HepG2 (cell line): ENCODE results near the gene ATXN2. TPM values are rescaled to one million over a fixed set of nuclear protein-coding genes. Genes with fewer than 3 reads are reported as not detected.

Experiments
- ATAC-seq: fragments of 200-7000 bp; cut with Tn5 transposase; 3 replicates; pipeline ENCODE4 v1.9.1; 2020; ENCODE audit warnings: mild to moderate bottlenecking, moderate library complexity
- BruUV-seq: library from RNA; stranded (reverse); fragments of 400-500 nt; replicated peaks from 2 replicates; lab custom pipeline; 2021; lab: Mats Ljungman, UMichigan
- CTCF ChIA-PET: fragments of 300-600 bp; formaldehyde crosslinking; extraction: SDS; loops from one replicate; lab custom pipeline; 2021; ENCODE audit warnings: low total read pairs, inconsistent platforms, low intra/inter-chr PET ratio; lab: Yijun Ruan, JAX
- POLR2A ChIA-PET: fragments of 350-600 bp; sonication (Branson Sonifier 250); formaldehyde crosslinking; loops from one replicate; lab custom pipeline; 2020; ENCODE audit warnings: antibody characterized with exemption, inconsistent platforms; lab: Yijun Ruan, JAX
- DNase-seq: peaks from one replicate; pipeline ENCODE4 v3.0.0-alpha.2; 2015; ENCODE audit warnings: low spot score
- FAIRE-seq: peaks from 3 replicates; lab custom pipeline; 2011; peaks lifted over from hg19 to GRCh38; lab: Jason Lieb, UNC
- H2AFZ ChIP-seq: one replicate; pipeline ENCODE4 v1.6.1; 2011; ENCODE audit warnings: low read length, inconsistent platforms
- H3K27ac ChIP-seq: fragments of 300-600 bp; 3 replicates; pipeline ENCODE4 v1.8.0; 2011; ENCODE audit warnings: mixed run types, mild to moderate bottlenecking, mixed read lengths, low read length, inconsistent platforms; ENCODE audit not compliant: insufficient read depth; ENCODE audit errors: extremely low read length
- H3K27me3 ChIP-seq, 2 experiments: fragments of 200-600 bp in 1 of 2; 2 replicates in 1 of 2; 3 replicates in 1 of 2; pipeline versions ENCODE4 v1.6.0 to v1.8.0; 2011; ENCODE audit warnings: low read length in 2 of 2, mild to moderate bottlenecking in 2 of 2, moderate library complexity in 2 of 2, inconsistent platforms in 1 of 2; ENCODE audit not compliant: insufficient read depth in 2 of 2, control insufficient read depth in 1 of 2
- H3K36me3 ChIP-seq, 2 experiments: fragments of 200-600 bp in 1 of 2; replicated peaks in 1 of 2; 2 replicates in 1 of 2; 3 replicates in 1 of 2; pipeline versions ENCODE4 v1.5.1 to v1.8.0; 2011; ENCODE audit warnings: low read length in 2 of 2, inconsistent platforms in 1 of 2; ENCODE audit not compliant: insufficient read depth in 2 of 2, control insufficient read depth in 1 of 2
- H3K4me1 ChIP-seq: 2 replicates; pipeline ENCODE4 v1.5.1; 2012; ENCODE audit warnings: low read length, inconsistent platforms; ENCODE audit not compliant: insufficient read depth
- H3K4me2 ChIP-seq: 2 replicates; pipeline ENCODE4 v1.6.0; 2011; ENCODE audit warnings: low read depth, low read length, inconsistent platforms
- H3K4me3 ChIP-seq, 3 experiments: fragments of 200-600 bp in 1 of 3; sonication (generic), shearing (Covaris generic) in 1 of 3; replicated peaks in 1 of 3; 2 replicates each; pipeline ENCODE4 v1.5.1; 2011 to 2016; ENCODE audit warnings: low read length in 3 of 3, inconsistent platforms in 2 of 3, low read depth in 2 of 3, mild to moderate bottlenecking in 2 of 3, control low read depth in 1 of 3, mixed read lengths in 1 of 3; ENCODE audit not compliant: insufficient read depth in 1 of 3
- H3K79me2 ChIP-seq: one replicate; pipeline ENCODE4 v1.6.1; 2011; ENCODE audit warnings: low read length, inconsistent platforms; ENCODE audit not compliant: insufficient read depth
- H3K9ac ChIP-seq: 2 replicates; pipeline ENCODE4 v1.6.0; 2011; ENCODE audit warnings: mild to moderate bottlenecking, low read depth, low read length, inconsistent platforms; ENCODE audit not compliant: insufficient read depth
- H3K9me3 ChIP-seq: 2 replicates; pipeline ENCODE4 v1.5.1; 2012; ENCODE audit warnings: mild to moderate bottlenecking, low read length
- H4K20me1 ChIP-seq: 2 replicates; pipeline ENCODE4 v1.6.0; 2011; ENCODE audit warnings: inconsistent platforms, mild to moderate bottlenecking, low read length, moderate library complexity; ENCODE audit not compliant: insufficient read depth
- FOSL2 ChIP-seq: sonication (generic); formaldehyde crosslinking; IDR thresholded peaks from 2 replicates; pipeline ENCODE4 v1.4.0; 2020; ENCODE audit warnings: missing genetic modification reagents
- HDAC6 ChIP-seq: fragments of 200-600 bp; sonication (generic); IDR thresholded peaks from 2 replicates; pipeline ENCODE4 v1.7.0; 2017; ENCODE audit warnings: mild to moderate bottlenecking, antibody characterized with exemption, low read length, low read depth
- KLF11 ChIP-seq: IDR thresholded peaks from 2 replicates; pipeline ENCODE4 v1.6.1; 2016; ENCODE audit warnings: missing compliant biosample characterization
- MXI1 ChIP-seq: IDR thresholded peaks from 3 replicates; pipeline ENCODE4 v1.6.1; 2012; ENCODE audit warnings: low read depth, low read length, inconsistent platforms, borderline replicate concordance
- RBM22 ChIP-seq: fragments of 200-400 bp; formaldehyde crosslinking; optimal IDR thresholded peaks from 2 replicates; pipeline ENCODE3; 2017; ENCODE audit warnings: mild to moderate bottlenecking, low read length, moderate library complexity
- SIX4 ChIP-seq: sonication (generic); formaldehyde crosslinking; IDR thresholded peaks from 2 replicates; pipeline ENCODE4 v1.4.0; 2020; ENCODE audit warnings: missing genetic modification reagents
- ZFY ChIP-seq: sonication (generic); formaldehyde crosslinking; IDR thresholded peaks from 2 replicates; pipeline ENCODE4 v1.4.0; 2020; ENCODE audit warnings: missing genetic modification reagents
- ZNF431 ChIP-seq: sonication (generic); formaldehyde crosslinking; IDR thresholded peaks from 2 replicates; pipeline ENCODE4 v1.9.0; 2022; ENCODE audit warnings: missing genetic modification reagents, low read depth, mild to moderate bottlenecking, borderline replicate concordance
- WGBS: methylation state at CpG from one replicate; pipeline ENCODE4 v1.1.6; 2017; ENCODE audit warnings: low lambda C conversion rate; 5-methylcytosine and 5-hydroxymethylcytosine counted together
- in situ Hi-C: cut with HindIII; loops from 2 replicates; pipeline ENCODE4 v1.10.0; 2017; ENCODE audit warnings: low pct_unique_long_range_greater_than_20kb; ENCODE audit not compliant: extremely low pct_ligation_motif_present
- intact Hi-C: fragments of 100-400 bp; cut with micrococcal nuclease; formaldehyde crosslinking; loops from one replicate; pipeline ENCODE4 v1.10.0; 2022; ENCODE audit not compliant: unreplicated experiment
- polyA plus RNA-seq, 8 experiments: library from polyadenylated mRNA; depleted of rRNA in 3 of 8; stranded (reverse) in 7 of 8; unstranded in 1 of 8; fragments of >200 nt; fragmentation: Illumina TruSeq in 4 of 8; extraction: Trizol in 4 of 8; gene quantifications; 2 replicates each; pipeline versions ENCODE4 v1.2.1 to v1.2.3, GENCODE V29; 2011 to 2016; ENCODE audit warnings: low read depth in 4 of 8, missing spikeins in 1 of 8, mixed read lengths in 1 of 8; ENCODE audit not compliant: insufficient read depth in 1 of 8
- total RNA-seq, 5 experiments: library from RNA; depleted of rRNA; stranded (reverse); fragments of >200 nt; fragmentation: Illumina TruSeq; extraction: Trizol; gene quantifications; 2 replicates each; pipeline ENCODE4 v1.2.3, GENCODE V29; 2016; ENCODE audit warnings: low read depth in 1 of 5
- TF ChIP-seq, protein P1 (sequence below): sonication (generic); formaldehyde crosslinking; IDR thresholded peaks from 2 replicates; pipeline ENCODE4 v1.5.1; 2020; ENCODE audit warnings: mild to moderate bottlenecking, missing genetic modification reagents, borderline replicate concordance
- TF ChIP-seq, protein P2 (sequence below): sonication (generic); formaldehyde crosslinking; IDR thresholded peaks from 2 replicates; pipeline ENCODE4 v1.4.0; 2020; ENCODE audit warnings: missing genetic modification reagents
- TF ChIP-seq, protein P3 (sequence below): sonication (generic); formaldehyde crosslinking; IDR thresholded peaks from 2 replicates; pipeline ENCODE4 v1.5.1; 2020; ENCODE audit warnings: missing genetic modification reagents, mild to moderate bottlenecking, borderline replicate concordance

ATXN2 gene
- total and polyA plus RNA-seq, 2 of the 13 experiments (the other 11 are each of a cell fraction or from before 2014, with no cell fraction given) = 18.1 to 27.1 TPM

DNA sequence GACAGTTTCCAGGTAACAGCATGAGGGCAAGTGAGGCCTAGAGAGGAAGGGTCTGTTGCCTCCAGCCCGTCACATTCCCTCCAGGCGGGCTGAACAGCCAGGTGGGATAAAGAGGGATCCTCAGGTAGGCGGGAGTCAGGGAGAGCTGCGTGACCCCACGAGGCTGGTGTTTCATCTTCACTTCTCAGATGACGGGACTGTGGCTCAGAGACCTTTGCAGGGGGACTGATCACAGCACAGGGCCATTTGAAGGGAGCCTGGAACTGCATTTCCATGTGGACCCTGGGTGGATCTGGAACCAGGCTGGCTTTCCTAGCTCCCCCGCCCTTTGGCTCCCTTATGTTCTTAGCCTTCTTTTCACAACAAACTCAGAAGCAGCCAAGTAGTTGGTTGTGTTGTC, 156.0 kb downstream of the ATXN2 start:
- 0 out of 2 replicates have a peak, but pooled peaks cover 8% of the 10 kb centered on the region for H4K20me1 ChIP-seq
- no peak overlapping the region for H3K4me3 ChIP-seq
- BruUV-seq = no TSS peak
- ChIA-PET CTCF (no interaction called here), POLR2A (no interaction called here)
- H3K27me3 ChIP-seq = no peaks in the 10 kb centered on the region; a peak in 1 of 5 replicates
- intact Hi-C loops = no loop called here
- H3K4me2 ChIP-seq = no peak overlapping the region
- H2AFZ ChIP-seq = no peak overlapping the region
- no peak overlapping the region for H3K9ac ChIP-seq
- peaks cover 28 to 75% of the 10 kb centered on the region in 2 experiments for H3K36me3 ChIP-seq
- WGBS = 95% methylated on average over 4 of the region's 7 CpGs
- in situ Hi-C loops = no loop called here
- no peaks in the 10 kb centered on the region for H3K4me1 ChIP-seq
- ATAC-seq = no peak
- peak; percentile 10 for TF ChIP-seq RBM22
- TF ChIP-seq, protein P1, sequence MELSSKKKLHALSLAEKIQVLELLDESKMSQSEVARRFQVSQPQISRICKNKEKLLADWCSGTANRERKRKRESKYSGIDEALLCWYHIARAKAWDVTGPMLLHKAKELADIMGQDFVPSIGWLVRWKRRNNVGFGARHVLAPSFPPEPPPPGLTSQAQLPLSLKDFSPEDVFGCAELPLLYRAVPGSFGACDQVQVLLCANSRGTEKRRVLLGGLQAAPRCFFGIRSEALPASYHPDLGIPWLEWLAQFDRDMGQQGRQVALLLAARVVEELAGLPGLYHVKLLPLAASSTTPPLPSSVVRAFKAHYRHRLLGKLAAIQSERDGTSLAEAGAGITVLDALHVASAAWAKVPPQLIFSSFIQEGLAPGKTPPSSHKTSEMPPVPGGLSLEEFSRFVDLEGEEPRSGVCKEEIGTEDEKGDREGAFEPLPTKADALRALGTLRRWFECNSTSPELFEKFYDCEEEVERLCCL (CRISPR knock-in tag) = no peak
- no peak for DNase-seq
- no peaks in the 10 kb centered on the region for H3K79me2 ChIP-seq
- no peaks in the 10 kb centered on the region for H3K9me3 ChIP-seq
- H3K27ac ChIP-seq = no peak overlapping the region
- no peak for FAIRE-seq

DNA sequence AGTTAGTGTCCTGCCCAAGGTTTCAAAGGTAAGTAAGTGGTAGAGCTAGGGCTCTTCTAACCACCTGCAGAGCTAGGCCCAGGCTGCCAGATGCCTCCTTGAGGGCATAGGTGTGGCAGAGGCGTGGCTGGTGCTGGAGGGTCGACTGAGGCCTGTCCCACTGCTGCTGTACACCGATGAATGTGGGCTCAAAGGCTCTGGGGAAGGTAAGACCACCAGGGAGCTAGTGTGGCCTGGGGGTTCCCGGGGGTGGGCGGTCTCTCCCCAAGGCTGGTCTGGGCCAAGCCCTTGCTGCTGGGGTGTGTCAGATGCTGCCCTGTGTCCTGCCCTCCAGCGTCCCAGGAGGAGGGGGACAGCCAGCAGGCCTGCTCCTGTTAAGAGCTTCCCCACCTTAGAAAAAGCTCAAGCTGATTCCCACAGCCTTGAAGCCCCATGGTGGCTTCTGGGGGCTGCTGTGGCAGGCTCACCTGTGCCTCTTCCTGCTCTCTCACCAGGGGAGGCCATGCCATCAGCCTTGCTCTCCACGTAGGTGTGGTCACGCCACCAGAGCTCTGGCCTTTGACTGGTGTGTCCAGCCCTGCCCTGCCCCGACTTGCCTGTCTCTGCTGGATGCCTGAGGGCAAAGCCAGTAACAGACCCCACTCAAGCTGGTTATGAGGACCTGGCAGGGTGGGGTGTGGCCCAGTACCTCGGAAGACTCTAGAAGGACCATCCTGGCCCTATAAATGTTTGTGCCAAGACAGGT, 156.6 kb downstream of the ATXN2 start:
- DNase-seq (no peak), ATAC-seq (no peak), FAIRE-seq (no peak)
- Histone ChIP-seq H3K4me1 (no peaks in the 10 kb centered on the region), H3K36me3 (peaks cover 24 to 69% of the 10 kb centered on the region in 2 experiments), H3K27ac (no peak overlapping the region), H3K79me2 (no peaks in the 10 kb centered on the region), H3K4me2 (no peak overlapping the region), H3K9ac (no peak overlapping the region), H3K4me3 (no peak overlapping the region), H4K20me1 (0 out of 2 replicates have a peak, but pooled peaks cover 8% of the 10 kb centered on the region), H2AFZ (no peak overlapping the region), H3K9me3 (no peaks in the 10 kb centered on the region), H3K27me3 (no peaks in the 10 kb centered on the region; a peak in 1 of 5 replicates)
- WGBS = 100% methylated on average over 4 of the region's 10 CpGs
- CTCF ChIA-PET = no interaction called here
- intact Hi-C loops (no loop called here), in situ Hi-C loops (no loop called here)
- BruUV-seq = no TSS peak
- POLR2A ChIA-PET = no interaction called here
- TF ChIP-seq MXI1 (no peak), FOSL2 (no peak), SIX4 (CRISPR knock-in tag) (no peak), KLF11 (CRISPR knock-in tag) (no peak), ZNF431 (CRISPR knock-in tag) (no peak), HDAC6 (no peak), ZFY (CRISPR knock-in tag) (no peak), RBM22 (peak; percentile 19)
- TF ChIP-seq, protein P2, sequence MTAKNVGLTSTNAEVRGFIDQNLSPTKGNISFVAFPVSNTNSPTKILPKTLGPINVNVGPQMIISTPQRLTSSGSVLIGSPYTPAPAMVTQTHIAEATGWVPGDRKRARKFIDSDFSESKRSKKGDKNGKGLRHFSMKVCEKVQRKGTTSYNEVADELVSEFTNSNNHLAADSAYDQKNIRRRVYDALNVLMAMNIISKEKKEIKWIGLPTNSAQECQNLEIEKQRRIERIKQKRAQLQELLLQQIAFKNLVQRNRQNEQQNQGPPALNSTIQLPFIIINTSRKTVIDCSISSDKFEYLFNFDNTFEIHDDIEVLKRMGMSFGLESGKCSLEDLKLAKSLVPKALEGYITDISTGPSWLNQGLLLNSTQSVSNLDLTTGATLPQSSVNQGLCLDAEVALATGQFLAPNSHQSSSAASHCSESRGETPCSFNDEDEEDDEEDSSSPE = no peak
- TF ChIP-seq, protein P3, sequence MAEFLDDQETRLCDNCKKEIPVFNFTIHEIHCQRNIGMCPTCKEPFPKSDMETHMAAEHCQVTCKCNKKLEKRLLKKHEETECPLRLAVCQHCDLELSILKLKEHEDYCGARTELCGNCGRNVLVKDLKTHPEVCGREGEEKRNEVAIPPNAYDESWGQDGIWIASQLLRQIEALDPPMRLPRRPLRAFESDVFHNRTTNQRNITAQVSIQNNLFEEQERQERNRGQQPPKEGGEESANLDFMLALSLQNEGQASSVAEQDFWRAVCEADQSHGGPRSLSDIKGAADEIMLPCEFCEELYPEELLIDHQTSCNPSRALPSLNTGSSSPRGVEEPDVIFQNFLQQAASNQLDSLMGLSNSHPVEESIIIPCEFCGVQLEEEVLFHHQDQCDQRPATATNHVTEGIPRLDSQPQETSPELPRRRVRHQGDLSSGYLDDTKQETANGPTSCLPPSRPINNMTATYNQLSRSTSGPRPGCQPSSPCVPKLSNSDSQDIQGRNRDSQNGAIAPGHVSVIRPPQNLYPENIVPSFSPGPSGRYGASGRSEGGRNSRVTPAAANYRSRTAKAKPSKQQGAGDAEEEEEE = no peak
